Esophagus (tissue), 2 donors: ENCODE data around the gene EP400. TPM values are rescaled to one million over a fixed set of nuclear protein-coding genes. Genes with fewer than 3 reads are reported as not detected.

Experiments
- H3K27ac ChIP-seq, 2 donors: one replicate each; pipeline ENCODE4 v1.5.1; 2013; ENCODE audit warnings: low read depth in 2 of 2, mild to moderate bottlenecking in 2 of 2, inconsistent platforms in 1 of 2, low read length in 1 of 2, moderate library complexity in 1 of 2
- H3K27me3 ChIP-seq, 2 donors: one replicate each; pipeline ENCODE4 v1.6.1; 2013; ENCODE audit warnings: low read length in 2 of 2, control low read depth in 1 of 2, mild to moderate bottlenecking in 1 of 2; ENCODE audit not compliant: insufficient read depth in 2 of 2, control insufficient read depth in 1 of 2
- H3K36me3 ChIP-seq, 2 donors: one replicate each; pipeline ENCODE4 v1.6.1; 2013; ENCODE audit warnings: low read length in 1 of 2; ENCODE audit not compliant: control insufficient read depth in 2 of 2, insufficient read depth in 2 of 2
- H3K4me1 ChIP-seq, 2 donors: one replicate each; pipeline ENCODE4 v1.6.1; 2013; ENCODE audit warnings: low read length in 1 of 2; ENCODE audit not compliant: control insufficient read depth in 2 of 2, insufficient read depth in 2 of 2
- H3K4me3 ChIP-seq, 2 donors: one replicate each; pipeline ENCODE4 v1.5.1; 2013; ENCODE audit warnings: low read length in 2 of 2, mild to moderate bottlenecking in 2 of 2, low read depth in 1 of 2, moderate library complexity in 1 of 2
- H3K9me3 ChIP-seq, 2 donors: one replicate each; pipeline ENCODE4 v1.6.1; 2013; ENCODE audit warnings: mild to moderate bottlenecking in 2 of 2, low read depth in 1 of 2, low read length in 1 of 2, moderate library complexity in 1 of 2; ENCODE audit not compliant: control insufficient read depth in 2 of 2, insufficient read depth in 1 of 2
- WGBS, 2 donors: extraction: QIAGEN DNeasy Blood & Tissue Kit; methylation state at CpG; one replicate each; pipeline ENCODE4 v1.1.7; 2013; 5-methylcytosine and 5-hydroxymethylcytosine counted together
- polyA plus RNA-seq, 2 donors: library from polyadenylated mRNA; stranded (reverse); fragments of 200-250 nt; gene quantifications; one replicate each; pipeline ENCODE4 v1.2.3, GENCODE V29; 2013
- donor health status: healthy with polysubstance abuse.
- donor health status: Bipolar disorder and iron deficiency.

The EP400 gene
- polyA plus RNA-seq, 2 donors = 8.9 to 17.1 TPM

- 83 to 86% methylated on average over 11 of the region's 11 CpGs for WGBS, 2 donors
- Histone ChIP-seq H3K9me3 (no peaks in the 10 kb centered on the region), H3K36me3 (peaks cover 40 to 69% of the 10 kb centered on the region in 2 donors), H3K4me1 (no peaks in the 10 kb centered on the region), H3K4me3 (no peak overlapping the region), H3K27ac (no peak overlapping the region), H3K27me3 (no peaks in the 10 kb centered on the region)
Observed at GRCh38 chr12:132024758-132025157, 75.0 kb downstream of the EP400 start.

DNA sequence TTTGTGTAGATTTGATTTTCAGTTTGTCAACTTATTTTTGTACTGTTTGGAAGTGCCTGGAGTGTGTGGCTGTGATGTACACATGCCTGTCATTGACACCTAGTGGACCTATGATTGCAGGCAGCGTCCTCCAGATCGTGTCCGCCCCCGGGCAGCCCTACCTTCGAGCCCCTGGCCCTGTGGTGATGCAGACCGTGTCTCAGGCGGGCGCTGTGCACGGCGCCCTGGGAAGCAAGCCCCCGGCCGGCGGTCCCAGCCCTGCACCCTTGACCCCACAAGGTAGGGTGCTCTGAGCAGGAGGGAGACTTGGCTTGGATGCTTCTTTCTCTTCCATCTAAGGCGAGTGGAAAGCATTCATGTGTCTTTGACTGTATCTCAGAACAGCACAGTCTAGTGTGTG is 75.8 kb downstream of the EP400 start:
- Histone ChIP-seq H3K27ac (no peak overlapping the region), H3K4me1 (no peaks in the 10 kb centered on the region), H3K36me3 (peaks cover 35 to 65% of the 10 kb centered on the region in 2 donors), H3K4me3 (no peak overlapping the region), H3K9me3 (no peaks in the 10 kb centered on the region), H3K27me3 (no peaks in the 10 kb centered on the region)
- WGBS, 2 donors = 95 to 98% methylated on average over 14 of the region's 14 CpGs

DNA sequence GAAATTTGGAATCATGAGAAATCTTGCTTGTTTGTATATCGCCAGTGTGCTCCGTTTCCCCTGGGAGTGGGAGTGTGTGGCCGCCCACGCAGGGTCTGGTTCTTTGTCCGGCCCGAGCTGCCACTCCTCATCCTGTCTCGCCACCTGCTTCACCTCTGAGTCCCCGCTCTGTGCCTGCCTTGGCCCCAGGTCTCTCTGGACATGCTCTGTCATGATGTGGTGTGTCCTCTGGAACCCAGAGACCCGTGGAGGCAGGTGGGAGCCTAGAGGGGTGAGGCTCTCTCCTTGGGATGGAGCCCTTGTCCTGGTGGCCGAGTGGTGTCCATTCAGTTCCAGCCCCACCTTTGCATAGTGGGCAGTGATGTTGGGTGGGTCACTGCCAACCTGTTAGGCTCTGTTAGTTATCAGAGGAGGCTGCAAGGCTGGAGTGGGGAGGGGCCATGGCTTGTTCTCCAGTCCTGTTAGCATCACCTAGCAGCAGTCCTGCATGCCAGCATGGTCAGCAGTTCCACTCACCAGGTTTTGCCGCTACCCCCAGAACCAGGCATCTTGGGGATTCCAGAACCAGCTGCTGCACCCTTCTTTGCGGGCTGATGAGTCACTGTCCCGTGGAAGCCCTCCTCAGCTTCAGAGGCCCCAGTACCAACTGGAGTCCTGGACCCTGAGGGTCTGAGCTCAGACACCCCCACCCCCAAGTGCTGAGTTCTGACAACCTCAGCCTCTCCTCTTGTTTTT is 76.5 kb downstream of the EP400 start:
- H3K27ac ChIP-seq = no peak overlapping the region
- peaks cover 41 to 67% of the 10 kb centered on the region in 2 donors for H3K36me3 ChIP-seq
- H3K27me3 ChIP-seq = no peaks in the 10 kb centered on the region
- 90 to 93% methylated on average over 13 of the region's 13 CpGs for WGBS, 2 donors
- H3K4me3 ChIP-seq = no peak overlapping the region
- H3K9me3 ChIP-seq = no peaks in the 10 kb centered on the region
- H3K4me1 ChIP-seq = no peaks in the 10 kb centered on the region

DNA sequence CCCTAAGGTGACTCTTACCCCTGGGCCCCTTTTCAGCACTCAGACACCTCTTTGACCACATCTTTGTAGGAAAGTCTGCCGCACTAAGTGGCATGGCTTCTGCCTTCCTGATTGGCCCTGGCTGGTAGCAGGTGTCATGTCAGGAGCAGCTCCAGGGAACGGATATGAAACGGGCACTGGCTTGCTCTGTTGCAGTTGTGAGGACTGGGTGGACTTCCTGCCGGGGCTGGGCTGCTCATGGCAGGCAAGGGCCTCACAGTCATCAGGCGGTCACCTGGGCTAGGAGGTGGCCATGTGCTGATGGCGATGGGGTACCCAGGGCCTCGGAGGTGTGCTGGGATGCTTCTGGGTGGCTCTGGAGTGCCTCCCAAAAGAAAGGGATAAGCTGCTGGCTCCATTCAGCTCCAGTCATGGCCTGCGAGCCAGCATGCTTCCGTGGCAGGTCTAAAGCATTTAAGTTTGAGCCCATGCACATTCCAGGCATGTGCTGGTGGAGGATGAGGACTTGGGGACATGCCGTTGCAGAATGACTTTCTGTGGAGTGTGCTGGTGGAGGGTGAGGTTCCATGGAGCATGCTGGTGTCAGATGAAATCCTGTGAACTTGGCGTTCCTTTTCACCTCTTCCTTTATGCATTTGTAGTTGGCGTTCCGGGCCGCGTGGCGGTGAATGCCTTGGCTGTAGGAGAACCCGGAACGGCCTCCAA is 77.2 kb downstream of the EP400 start:
- no peak overlapping the region for H3K4me3 ChIP-seq
- no peaks in the 10 kb centered on the region for H3K4me1 ChIP-seq
- WGBS, 2 donors = 95% methylated on average over 18 of the region's 18 CpGs
- H3K27ac ChIP-seq = no peak overlapping the region
- H3K27me3 ChIP-seq = no peaks in the 10 kb centered on the region
- H3K9me3 ChIP-seq = no peaks in the 10 kb centered on the region
- H3K36me3 ChIP-seq = peaks cover 43 to 63% of the 10 kb centered on the region in 2 donors

DNA sequence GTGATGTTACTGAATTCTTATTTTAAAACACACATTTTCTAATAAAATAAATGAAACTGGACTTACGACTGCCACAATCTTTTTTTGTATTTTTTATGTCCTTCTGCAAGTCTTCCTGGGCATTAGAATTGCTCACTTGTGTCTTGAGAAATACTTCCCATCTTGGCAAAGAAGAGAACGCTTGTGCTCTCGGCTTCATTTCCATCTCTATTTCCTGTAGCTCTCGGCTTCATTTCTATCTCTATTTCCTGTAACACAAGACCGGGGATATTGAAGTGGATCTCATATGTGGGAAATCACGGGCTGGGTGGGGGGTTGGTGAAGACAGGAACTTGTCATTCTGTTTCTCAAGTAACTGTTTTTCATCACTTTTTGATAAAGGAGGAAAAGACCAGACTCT is 77.9 kb downstream of the EP400 start:
- Histone ChIP-seq H3K9me3 (no peaks in the 10 kb centered on the region), H3K4me3 (no peak overlapping the region), H3K4me1 (no peaks in the 10 kb centered on the region), H3K27me3 (no peaks in the 10 kb centered on the region), H3K27ac (no peak overlapping the region), H3K36me3 (peaks cover 46 to 63% of the 10 kb centered on the region in 2 donors)
- WGBS, 2 donors = 83 to 85% methylated on average over 6 of the region's 6 CpGs

DNA sequence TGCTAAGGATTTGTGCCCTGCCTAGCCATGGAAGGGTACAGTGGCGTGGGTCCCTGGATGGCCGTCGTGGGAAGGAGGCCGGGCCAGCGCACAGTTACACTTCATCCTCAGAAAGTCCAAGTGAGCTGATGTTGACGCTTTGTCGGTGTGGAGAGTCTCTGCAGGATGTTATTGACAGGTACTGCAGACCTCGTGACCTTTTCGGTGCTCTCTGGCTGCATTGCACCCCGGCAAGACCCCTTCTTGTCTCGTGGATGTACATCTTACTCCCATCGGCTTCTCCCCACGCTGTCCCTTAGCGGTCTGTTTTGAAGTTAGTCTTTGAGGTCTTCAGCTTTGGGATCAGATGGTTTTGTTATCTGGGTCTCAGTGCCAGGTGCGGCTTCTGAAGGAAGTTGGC is 78.4 kb downstream of the EP400 start:
- peaks cover 46 to 63% of the 10 kb centered on the region in 2 donors for H3K36me3 ChIP-seq
- H3K27ac ChIP-seq = no peak overlapping the region
- 96% methylated on average over 15 of the region's 15 CpGs for WGBS, 2 donors
- no peaks in the 10 kb centered on the region for H3K27me3 ChIP-seq
- no peak overlapping the region for H3K4me3 ChIP-seq
- H3K4me1 ChIP-seq = no peaks in the 10 kb centered on the region
- no peaks in the 10 kb centered on the region for H3K9me3 ChIP-seq

DNA sequence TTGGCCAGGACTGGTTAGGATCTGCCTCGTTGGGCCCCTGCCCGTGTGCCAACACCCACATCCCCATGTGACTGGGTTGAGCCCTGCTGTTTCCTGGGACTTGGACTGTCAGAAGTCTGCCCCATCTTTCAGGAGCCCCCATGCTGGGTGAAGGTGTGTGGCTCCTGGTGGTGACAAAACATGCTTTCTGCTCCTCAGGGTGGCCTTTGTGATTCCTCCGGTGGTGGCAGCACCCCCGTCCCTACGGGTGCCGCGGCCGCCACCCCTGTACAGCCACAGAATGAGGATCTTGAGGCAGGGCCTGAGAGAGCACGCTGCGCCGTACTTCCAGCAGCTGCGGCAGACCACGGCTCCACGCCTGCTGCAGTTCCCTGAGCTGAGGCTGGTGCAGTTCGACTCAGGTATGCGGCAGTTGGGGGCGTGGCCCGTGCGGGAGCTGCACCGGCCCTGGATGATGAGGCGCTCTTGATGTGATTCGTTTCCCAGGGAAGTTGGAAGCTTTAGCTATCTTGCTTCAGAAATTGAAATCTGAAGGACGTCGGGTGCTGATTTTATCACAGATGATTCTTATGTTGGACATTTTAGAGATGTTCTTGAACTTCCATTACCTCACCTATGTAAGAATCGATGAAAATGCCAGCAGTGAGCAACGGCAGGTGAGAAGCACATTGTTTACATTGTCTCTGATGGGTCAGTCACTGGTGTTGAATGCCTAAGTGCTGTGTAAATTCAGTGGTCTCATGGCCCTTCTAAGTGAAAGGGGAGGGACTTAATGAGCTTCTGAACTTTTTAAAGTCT is 80.0 kb downstream of the EP400 start:
- no peak overlapping the region for H3K27ac ChIP-seq
- no peaks in the 10 kb centered on the region for H3K4me1 ChIP-seq
- H3K27me3 ChIP-seq = no peaks in the 10 kb centered on the region
- 88 to 90% methylated on average over 26 of the region's 26 CpGs for WGBS, 2 donors
- H3K4me3 ChIP-seq = no peak overlapping the region
- peaks cover 45 to 59% of the 10 kb centered on the region in 2 donors for H3K36me3 ChIP-seq
- H3K9me3 ChIP-seq = no peaks in the 10 kb centered on the region

- Histone ChIP-seq H3K36me3 (peaks cover 41 to 59% of the 10 kb centered on the region in 2 donors), H3K9me3 (no peaks in the 10 kb centered on the region), H3K4me3 (no peak overlapping the region), H3K27me3 (no peaks in the 10 kb centered on the region), H3K27ac (no peak overlapping the region), H3K4me1 (no peaks in the 10 kb centered on the region)
- WGBS, 2 donors = 91 to 92% methylated on average over 11 of the region's 11 CpGs
Observed at GRCh38 chr12:132030367-132031038, 80.8 kb downstream of the EP400 start.

GRCh38 chr12:132033627-132034026 is 83.9 kb downstream of the EP400 start:
- no peak overlapping the region for H3K27ac ChIP-seq
- no peaks in the 10 kb centered on the region for H3K9me3 ChIP-seq
- no peak overlapping the region for H3K4me3 ChIP-seq
- H3K36me3 ChIP-seq = peaks cover 38 to 46% of the 10 kb centered on the region in 2 donors
- WGBS, 2 donors = 90 to 91% methylated on average over 5 of the region's 5 CpGs
- H3K27me3 ChIP-seq = no peaks in the 10 kb centered on the region
- no peaks in the 10 kb centered on the region for H3K4me1 ChIP-seq
